Measurements from ENCODE around the gene PI4K2A.

PI4K2A gene

DNA sequence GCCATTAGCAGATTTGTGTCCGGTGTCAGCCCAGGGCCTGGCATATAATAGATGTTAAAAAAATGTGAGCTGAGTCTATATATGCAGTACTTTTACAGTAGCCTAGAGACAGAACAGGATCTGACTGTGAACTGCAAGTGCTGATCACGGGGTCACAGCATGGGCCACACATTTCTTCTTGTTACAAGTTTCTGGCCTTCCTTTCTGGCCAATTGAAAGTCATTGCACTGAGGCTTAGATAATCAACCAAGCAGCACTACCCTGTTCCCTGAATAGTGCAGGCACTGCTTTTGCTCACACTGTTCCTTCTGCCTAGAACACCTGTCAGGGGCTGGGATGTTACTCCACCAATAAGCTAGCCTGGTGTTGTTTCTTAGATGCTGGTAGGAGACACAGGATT lies 67.7 kb downstream of the PI4K2A start:
- no peak for DNase-seq

DNA sequence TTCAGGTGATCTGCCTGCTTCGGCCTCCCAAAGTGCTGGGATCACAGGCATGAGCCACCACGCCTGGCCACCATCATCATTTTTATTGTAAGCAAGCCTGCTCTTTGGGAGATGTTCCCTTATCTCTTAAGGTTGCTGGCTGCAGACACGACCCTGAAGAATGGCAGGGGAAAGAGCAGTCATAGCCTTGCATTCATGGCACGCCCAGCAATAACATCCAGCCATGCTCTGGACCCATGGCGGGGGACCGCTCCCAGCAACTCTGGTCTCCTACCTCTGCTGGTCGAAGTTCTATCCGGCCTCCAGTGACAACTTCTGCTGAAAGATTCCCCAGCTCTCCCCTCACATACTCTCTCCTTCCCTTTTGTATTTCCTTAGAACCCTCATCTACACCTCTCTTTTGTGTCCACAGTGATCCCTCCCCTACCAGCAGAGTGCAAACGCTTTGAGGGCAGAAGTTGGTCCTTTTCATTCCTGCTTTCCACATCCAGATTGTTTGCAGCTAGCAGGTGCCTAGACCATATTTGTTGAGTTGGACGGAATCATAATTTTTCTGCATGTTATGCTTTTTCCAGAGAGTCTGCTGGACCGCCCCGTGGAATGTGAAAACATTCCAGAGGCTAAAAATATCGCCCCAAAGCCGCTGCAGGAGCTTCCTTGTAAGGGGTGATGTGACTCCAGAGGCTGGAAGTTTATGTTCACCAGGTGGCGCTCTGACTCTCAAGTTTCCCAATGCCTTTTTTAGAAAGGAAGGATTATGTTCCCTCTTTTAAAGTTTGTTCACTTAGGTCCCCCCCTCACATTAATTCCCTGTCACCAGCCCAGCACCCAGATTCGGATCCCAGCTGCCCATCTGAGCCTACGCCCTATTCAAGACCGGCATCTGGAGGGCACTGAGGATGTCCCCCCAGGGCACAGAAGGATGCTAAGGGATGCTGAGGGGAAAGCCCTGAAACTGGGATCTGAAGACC lies 68.8 kb downstream of the PI4K2A start:
- peak; percentile 84 for DNase-seq

DNA sequence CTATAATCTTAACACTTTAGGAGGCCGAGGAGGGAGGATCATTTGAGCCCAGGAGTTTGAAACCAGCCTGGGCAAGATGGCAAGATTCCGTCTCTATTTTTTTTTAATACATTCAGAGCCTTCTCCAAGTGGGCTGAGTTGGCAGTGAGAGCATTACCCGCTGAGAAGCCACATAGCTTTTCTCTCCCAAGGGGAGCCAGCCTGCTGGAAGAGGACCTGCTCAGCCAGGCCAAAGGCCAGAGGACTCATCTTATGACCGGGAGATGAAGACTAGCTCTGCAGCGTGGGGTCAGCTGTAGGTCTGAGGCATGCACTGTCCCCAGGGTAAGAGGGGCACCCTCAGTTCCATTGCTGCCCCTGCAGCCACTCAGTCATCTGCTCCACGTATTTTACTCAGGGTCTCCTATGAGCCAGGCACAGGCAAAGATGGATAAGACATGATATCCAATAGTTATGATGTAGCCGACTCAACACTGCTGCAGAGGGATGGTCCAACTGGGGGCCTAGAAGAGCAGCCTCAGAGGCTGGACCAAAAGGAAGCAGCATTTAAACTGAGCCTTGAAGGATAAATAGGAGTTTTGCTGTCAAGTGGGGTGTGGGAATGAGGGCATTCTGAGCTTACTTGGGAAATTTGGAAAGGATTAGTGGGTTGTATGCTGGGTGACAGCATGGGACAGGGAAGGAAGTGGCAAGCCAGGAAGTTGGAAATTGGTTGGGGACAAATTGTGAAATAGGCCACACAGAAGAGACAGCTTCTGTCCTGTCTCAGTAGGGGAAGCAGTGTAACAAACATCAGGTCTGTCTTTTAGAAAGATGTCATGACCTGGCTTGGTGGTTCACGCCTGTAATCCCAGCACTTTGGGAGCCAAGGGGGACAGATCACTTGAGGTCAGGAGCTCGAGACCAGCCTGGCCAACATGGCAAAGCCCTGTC lies 71.4 kb downstream of the PI4K2A start:
- no peak for DNase-seq

DNA sequence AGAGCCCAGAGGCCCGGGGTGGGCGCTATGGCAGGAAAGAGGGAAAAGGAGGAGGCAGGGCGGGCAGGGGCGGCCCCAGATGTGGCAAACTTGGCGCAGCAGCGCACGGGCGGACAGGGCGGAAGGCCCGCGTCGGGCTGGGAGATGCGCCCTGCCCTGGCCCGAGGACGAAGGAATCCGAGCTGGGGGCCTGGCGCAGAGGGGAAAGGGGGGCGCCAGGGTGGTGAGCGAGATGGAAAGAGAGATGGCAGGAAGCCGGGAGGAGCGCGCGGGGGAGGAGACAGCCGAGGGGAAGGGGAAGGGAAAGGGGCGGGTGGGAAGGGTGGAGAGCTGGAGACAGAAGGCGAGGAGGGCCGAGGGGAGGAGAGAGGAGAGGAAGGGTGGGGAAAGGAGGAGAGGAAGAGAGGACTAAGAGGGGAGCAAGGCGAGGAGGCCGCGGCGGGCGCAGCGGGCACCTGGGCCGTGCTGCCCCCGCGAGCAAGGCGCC lies 72.9 kb downstream of the PI4K2A start, which contains the start of gene MARVELD1:
MARVELD1 (plus strand) TSS at position 392 of the 487 bp plus-strand sequence. CDS start 147 bp downstream, outside the sequence.
- DNase-seq = peak; percentile 93

DNA sequence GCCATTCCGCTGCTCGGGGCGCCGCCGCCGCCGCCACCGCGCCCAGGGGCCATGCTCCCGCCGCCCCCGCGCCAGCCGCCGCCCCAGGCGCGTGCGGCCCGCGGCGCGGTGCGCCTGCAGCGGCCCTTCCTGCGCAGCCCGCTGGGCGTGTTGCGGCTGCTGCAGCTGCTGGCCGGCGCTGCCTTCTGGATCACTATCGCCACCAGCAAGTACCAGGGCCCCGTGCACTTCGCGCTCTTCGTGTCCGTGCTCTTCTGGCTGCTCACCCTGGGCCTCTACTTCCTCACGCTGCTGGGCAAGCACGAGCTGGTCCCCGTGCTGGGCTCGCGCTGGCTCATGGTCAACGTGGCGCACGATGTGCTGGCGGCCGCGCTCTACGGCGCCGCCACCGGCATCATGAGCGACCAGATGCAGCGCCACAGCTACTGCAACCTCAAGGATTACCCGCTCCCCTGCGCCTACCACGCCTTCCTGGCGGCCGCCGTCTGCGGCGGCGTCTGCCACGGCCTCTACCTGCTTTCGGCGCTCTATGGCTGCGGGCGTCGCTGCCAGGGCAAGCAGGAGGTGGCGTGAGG lies 73.4 kb downstream of the PI4K2A start:
- peak; percentile 70 for DNase-seq

DNA sequence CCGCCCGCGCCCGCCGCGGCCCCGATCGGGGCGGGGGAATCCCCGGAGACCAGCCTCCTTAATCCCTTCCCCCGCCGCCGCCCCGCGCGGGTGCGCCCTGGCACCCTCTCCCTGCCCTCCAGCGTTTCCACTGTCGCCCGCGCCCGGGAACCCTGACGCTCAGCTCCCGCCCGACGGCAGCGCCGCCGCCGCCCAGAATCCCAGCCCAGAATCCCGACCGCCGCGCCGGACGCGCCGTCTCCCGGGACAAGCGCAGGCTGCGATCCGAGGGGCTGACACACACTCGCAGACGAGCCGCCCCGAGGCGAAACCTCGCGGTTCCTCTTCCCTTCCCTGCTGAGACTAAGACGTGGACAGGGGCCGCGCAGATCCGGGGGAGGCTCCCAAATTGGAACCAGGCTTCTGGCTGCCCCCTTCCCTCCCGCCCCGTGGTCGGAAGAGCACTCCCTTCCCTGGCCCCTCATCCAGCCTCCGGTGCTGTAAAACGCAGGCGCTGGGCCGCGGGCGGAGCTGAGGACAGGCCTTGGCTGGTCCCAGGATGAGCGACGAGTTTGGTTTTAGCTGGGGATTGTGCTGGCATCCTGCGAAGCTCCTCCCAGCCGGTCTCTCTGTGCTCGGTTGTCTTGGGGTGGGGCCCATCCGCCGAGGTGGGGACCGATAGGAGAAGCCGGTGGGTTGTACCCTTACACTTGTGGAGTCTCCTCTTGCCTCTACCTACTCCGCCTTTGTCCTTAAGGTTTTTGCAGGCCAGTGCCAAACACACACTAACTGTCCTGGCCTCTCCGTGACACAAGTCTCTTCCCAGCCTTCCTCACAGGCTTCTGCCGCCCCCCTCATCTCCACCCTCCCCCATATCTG lies 74.2 kb downstream of the PI4K2A start:
- peak; percentile 83 for DNase-seq

DNA sequence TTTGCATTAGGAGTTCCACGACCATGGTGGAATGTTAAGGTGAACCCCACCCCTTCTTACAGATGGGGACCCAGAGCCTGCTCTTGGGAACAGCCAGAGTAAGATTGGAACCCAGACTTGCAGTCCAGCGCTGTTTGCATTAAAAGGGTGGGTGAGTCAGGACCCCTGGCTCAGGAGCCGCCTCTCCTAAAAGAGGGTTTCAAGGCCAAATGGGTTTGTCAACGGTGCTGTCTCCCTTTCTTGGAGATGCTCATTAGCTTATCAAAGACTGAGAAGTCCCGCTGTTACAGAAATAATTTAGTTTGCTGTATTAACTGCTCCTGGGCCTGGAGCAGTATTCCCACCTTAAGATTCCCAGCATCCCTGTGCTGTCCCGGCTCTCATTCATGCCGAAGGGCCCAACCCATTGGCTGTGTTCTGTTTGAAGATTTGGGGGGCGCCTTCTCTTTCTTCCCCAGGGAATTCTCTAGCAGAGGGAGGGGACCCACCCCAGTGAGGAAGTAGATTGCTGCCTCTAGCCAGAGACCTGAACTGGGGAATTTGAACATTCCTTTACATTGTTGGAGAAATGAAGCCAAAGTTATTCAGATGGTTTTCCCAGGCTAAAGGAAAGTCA lies 74.9 kb downstream of the PI4K2A start:
- no peak for DNase-seq

DNA sequence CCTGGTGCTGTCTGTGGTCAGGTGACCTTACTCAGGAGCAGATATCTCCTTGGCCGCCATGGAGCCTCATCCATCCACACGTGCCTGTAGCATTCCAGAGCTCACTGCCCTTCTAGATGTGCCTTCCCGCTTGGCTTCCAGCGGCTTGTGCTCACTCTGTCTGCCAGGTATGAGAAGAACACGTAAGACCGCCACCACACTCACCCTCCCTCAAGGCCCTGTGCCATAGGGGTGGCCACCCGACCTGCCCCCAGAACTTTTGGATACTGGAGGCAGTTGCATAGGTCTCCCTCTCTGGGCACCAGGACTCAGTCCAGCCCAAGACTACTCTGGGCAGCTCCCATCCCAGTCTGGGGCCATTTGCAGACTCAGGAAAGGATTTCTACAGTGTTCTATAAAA lies 77.2 kb downstream of the PI4K2A start:
- no peak for DNase-seq

DNA sequence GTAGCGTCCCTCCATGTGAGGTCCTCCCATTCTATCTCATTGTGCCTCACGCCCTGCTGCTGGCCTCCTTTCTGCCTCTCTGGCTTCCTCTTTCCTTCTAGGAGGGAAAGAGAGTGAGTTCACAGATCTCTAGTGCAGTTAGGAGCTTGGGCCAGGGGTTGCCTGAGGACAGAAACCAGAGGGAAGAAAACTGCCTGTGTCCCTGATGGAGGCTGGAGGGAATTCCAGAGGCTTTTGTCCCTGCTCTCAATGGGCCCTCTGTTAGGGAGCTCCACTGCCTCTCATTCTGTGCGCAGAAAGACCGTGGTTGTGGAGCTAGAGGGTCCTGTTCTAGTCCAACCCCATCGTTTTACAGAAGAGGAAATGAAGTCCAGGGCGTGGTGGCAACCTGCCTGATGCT lies 77.7 kb downstream of the PI4K2A start:
- DNase-seq = no peak

DNA sequence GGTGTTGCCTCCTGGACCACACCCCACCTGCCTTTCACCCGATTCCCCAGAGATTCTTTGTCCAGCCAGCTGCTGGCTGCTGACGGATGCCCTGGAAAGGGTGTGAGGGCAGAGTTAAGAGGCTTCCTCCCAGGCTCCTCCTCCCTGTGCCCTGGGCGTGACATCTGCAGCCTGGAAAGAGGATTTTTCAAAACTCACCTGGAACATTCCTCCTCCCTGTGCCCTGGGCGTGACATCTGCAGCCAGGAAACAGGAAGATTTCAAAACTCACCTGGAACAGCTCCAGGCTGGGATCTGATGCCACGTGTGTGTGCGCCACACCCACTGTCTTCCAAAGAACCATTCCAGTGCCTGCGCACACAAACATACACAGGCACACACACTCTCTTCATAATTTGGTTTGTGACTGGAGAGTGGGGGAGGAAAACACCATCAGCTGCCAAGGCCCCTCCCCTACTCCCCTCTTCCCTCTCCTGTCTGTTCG lies 78.2 kb downstream of the PI4K2A start:
- DNase-seq = no peak

DNA sequence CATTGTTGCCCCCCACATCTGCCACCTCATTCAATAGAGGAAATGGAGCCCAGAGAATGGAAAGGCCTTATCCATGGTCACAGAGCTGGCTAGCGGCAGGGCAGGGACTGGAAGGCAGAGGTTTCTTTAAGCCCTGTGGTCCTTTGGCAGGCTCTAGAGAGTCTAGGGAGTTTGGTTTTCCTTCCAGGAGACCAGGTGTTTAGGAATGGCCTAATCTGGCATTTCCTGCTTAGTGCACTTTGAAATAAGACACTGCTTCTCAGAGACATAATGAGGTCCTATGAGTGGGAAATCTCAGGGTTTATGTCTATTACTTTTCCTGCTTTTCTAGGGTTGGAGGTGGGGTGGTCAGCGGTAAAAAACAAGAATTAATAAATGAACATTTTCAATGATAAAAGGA lies 79.1 kb downstream of the PI4K2A start:
- no peak for DNase-seq

DNA sequence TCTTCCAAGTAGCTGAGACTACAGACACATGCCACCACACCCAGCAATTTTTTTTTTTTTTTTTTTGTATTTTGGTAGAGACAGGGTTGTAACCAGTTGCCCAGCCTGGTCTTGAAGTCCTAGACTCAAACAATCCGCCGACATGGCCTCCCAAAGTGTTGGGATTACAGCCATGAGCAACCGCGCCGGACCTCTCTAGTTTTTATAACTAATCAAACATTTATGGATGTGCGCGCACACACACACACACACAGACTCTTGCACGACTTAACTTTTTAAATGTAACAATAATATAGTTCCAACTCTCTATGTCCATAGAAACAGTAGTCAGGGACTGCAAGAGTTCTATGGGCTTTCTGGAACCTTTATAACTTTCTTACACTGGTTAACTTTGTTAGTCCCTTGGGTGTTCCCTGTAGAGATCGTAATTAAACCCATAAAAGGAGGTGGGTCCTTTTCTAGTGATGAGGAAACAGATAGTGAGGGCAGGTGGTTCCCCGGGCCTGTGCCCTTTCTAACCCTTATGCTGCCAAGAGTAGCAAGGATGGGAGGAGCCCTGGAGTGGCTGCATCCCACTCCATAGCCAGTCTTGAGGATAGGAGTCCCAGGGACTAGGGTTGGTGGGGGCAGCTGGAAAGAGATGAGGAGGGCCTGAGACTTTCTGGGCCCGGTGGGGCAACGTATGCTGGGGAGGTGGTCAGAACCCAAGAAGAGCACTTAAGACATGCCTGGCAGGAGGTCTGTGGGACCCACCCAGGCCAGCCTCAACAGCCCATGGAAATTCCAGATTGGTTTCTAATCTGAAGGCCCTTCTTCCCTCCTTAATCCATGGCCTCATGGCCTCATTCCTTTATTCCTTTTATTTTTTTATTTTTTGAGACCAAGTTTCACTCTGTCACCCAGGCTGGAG lies 81.7 kb downstream of the PI4K2A start:
- DNase-seq = no peak

DNA sequence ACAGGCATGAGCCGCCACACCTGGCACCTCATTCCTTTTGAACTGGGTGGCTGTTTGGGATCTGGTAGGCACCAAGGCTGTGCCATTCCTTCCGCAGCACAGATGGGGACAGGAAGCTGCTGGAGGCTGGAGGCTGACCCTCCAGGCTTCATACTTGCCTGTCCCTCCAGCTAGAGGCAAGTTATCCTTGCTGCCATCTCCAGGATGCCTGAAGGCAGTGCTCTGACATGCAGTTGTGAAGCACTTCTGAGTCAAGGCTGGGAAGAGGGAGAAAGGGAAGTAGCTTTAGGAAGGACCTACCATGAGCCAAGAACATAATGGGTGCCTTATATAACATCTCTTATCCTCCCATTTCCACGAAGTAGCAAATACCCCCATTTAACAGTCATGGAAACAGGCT lies 82.5 kb downstream of the PI4K2A start:
- DNase-seq = no peak

DNA sequence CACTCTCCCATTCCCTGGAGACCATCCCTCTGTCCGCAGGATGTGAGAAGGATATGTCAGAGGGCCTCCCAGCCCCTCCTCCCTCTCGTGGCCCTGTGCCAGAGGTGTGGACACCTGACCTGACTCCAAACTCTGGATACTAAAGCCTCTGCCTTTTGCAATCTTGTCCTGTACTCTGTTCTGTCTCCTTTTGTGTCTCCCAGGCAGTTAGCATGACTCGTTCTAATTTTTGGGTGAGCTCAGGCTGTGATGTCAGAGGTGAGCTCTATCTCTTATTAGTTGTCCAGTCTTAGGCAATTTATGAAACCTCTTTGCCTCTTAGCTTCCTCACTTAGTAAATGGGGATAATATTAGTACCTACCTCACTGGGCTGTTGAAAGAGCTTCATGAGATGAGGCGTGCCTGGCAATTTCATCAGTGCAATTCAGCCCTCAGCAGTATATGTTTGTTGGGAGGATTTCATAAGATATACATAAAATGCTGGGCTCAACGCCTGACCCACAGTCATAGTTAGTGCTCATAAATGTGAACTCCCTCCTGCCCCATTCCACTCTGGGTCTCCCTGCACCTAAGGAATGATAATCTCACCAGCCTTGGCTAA lies 84.0 kb downstream of the PI4K2A start:
- peak; percentile 39 for DNase-seq

All from EL (cell line).